GM12878 (cell line): ENCODE results near the gene SMARCC1. TPM values are rescaled to one million over a fixed set of nuclear protein-coding genes. Genes with fewer than 3 reads are reported as not detected.
A peak's percentile ranks its signal among the peaks of the same experiment; 100 is the strongest.

Source experiments
- ATAC-seq: fragments of 200-7000 bp; cut with Tn5 transposase; 3 replicates; pipeline ENCODE4 v1.9.1; 2020; ENCODE audit warnings: mild to moderate bottlenecking, moderate library complexity
- BruUV-seq: library from RNA; stranded (reverse); fragments of 400-500 nt; replicated peaks from 2 replicates; lab custom pipeline; 2021; lab: Mats Ljungman, UMichigan
- CTCF ChIA-PET: fragments of 300-600 bp; sonication (Branson Sonifier 250); formaldehyde crosslinking; extraction: SDS; loops from one replicate; lab custom pipeline; 2021; ENCODE audit warnings: inconsistent platforms; lab: Yijun Ruan, JAX
- POLR2A ChIA-PET: fragments of 350-600 bp; formaldehyde crosslinking; extraction: SDS; loops from one replicate; lab custom pipeline; 2021; ENCODE audit warnings: inconsistent platforms; lab: Charles Lee
- RAD21 ChIA-PET: fragments of 300-600 bp; sonication (Branson Sonifier 250); formaldehyde crosslinking; loops from one replicate; lab custom pipeline; 2023; ENCODE audit warnings: antibody characterized with exemption; ENCODE audit not compliant: unreplicated experiment; lab: Charles Lee
- SMC1A ChIA-PET: fragments of 300-600 bp; sonication (Branson Sonifier 250); formaldehyde crosslinking; loops from one replicate; lab custom pipeline; 2023; ENCODE audit not compliant: unreplicated experiment, uncharacterized antibody; lab: Charles Lee
- DNase-seq: peaks from one replicate; pipeline ENCODE4 v3.0.0-alpha.2; 2011; ENCODE audit warnings: low read depth, low spot score
- FAIRE-seq: peaks from 3 replicates; lab custom pipeline; 2011; peaks lifted over from hg19 to GRCh38; lab: Jason Lieb, UNC
- H2AFZ ChIP-seq: 2 replicates; pipeline ENCODE4 v1.6.0; 2011; ENCODE audit warnings: low read depth, low read length, control low read depth; ENCODE audit not compliant: control insufficient read depth
- H3K27ac ChIP-seq: 2 replicates; pipeline ENCODE4 v1.5.1; 2011; ENCODE audit warnings: control low read depth; ENCODE audit not compliant: control insufficient read depth, insufficient read depth
- H3K27me3 ChIP-seq, 2 experiments: replicated peaks in 1 of 2; 2 replicates each; pipeline versions ENCODE4 v1.6.0 to v1.6.1; 2011; ENCODE audit warnings: low read length in 1 of 2; ENCODE audit not compliant: control insufficient read depth in 2 of 2, insufficient read depth in 2 of 2
- H3K36me3 ChIP-seq, 2 experiments: 2 replicates each; pipeline ENCODE4 v1.5.1; 2011; ENCODE audit warnings: low read length in 1 of 2; ENCODE audit not compliant: control insufficient read depth in 2 of 2, insufficient read depth in 2 of 2
- H3K4me1 ChIP-seq: 2 replicates; pipeline ENCODE4 v1.6.1; 2011; ENCODE audit warnings: mild to moderate bottlenecking, low read length, moderate library complexity, mixed read lengths; ENCODE audit not compliant: control insufficient read depth, insufficient read depth
- H3K4me2 ChIP-seq: 2 replicates; pipeline ENCODE4 v1.6.0; 2011; ENCODE audit warnings: control low read depth; ENCODE audit not compliant: control insufficient read depth, insufficient read depth
- H3K4me3 ChIP-seq: fragments of 200-600 bp; sonication (generic); 2 replicates; pipeline ENCODE4 v1.5.1; 2016
- H3K79me2 ChIP-seq: 2 replicates; pipeline ENCODE4 v1.6.0; 2011; ENCODE audit warnings: low read length; ENCODE audit not compliant: control insufficient read depth, insufficient read depth
- H3K9ac ChIP-seq: 2 replicates; pipeline ENCODE4 v1.8.0; 2011; ENCODE audit warnings: low read length, control low read depth, mixed read lengths; ENCODE audit not compliant: control insufficient read depth, insufficient read depth
- H3K9me3 ChIP-seq: replicated peaks from 3 replicates; pipeline ENCODE4 v1.5.1; 2011; ENCODE audit warnings: mild to moderate bottlenecking, low read length; ENCODE audit not compliant: control insufficient read depth, insufficient read depth
- H4K20me1 ChIP-seq: 2 replicates; pipeline ENCODE4 v1.6.0; 2011; ENCODE audit not compliant: control insufficient read depth, insufficient read depth
- BHLHE40 ChIP-seq, 2 experiments: fragments of 450-650 bp in 1 of 2; IDR thresholded peaks; 2 replicates each; pipeline ENCODE4 v1.6.1; 2011 to 2017; ENCODE audit warnings: low read depth in 2 of 2, borderline replicate concordance in 1 of 2, improper control_type of control experiment in 1 of 2, low read length in 1 of 2, mild to moderate bottlenecking in 1 of 2
- CHD1 ChIP-seq: IDR thresholded peaks from 2 replicates; pipeline ENCODE4 v1.6.1; 2012; ENCODE audit warnings: low read depth, low read length, improper control_type of control experiment
- IRF4 ChIP-seq: IDR thresholded peaks from 2 replicates; pipeline ENCODE4 v1.6.1; 2011; ENCODE audit warnings: low read depth, low read length
- KAT2A ChIP-seq: conservative IDR thresholded peaks from 2 replicates; pipeline ENCODE4 v1.6.1; 2011; ENCODE audit warnings: low read depth, low read length; ENCODE audit not compliant: control insufficient read depth
- LARP7 ChIP-seq: fragments of 450-650 bp; IDR thresholded peaks from 2 replicates; pipeline ENCODE4 v1.6.1; 2017; ENCODE audit warnings: mild to moderate bottlenecking
- MYB ChIP-seq: fragments of 150-350 bp; IDR thresholded peaks from 2 replicates; pipeline ENCODE4 v1.6.1; 2014; ENCODE audit warnings: mild to moderate bottlenecking, low read depth, low read length, borderline replicate concordance
- SP1 ChIP-seq: IDR thresholded peaks from one replicate; pipeline ENCODE4 v1.6.1; 2011; ENCODE audit warnings: low read depth, low read length
- STAT1 ChIP-seq: fragments of 450-650 bp; conservative IDR thresholded peaks from 2 replicates; pipeline ENCODE4 v1.6.1; 2014; ENCODE audit warnings: antibody characterized with exemption, mild to moderate bottlenecking
- SUPT20H ChIP-seq: IDR thresholded peaks from 2 replicates; pipeline ENCODE4 v1.6.1; 2011; ENCODE audit warnings: low read depth, mild to moderate bottlenecking, low read length, moderate library complexity, borderline replicate concordance; ENCODE audit not compliant: control insufficient read depth
- SUZ12 ChIP-seq: fragments of 200-600 bp; sonication (generic); IDR thresholded peaks from one replicate; pipeline ENCODE4 v1.6.1; 2018; ENCODE audit warnings: antibody characterized with exemption, mild to moderate bottlenecking; ENCODE audit not compliant: unreplicated experiment
- TAF1 ChIP-seq: IDR thresholded peaks from 2 replicates; pipeline ENCODE4 v1.6.1; 2011; ENCODE audit warnings: mild to moderate bottlenecking, low read depth, low read length, borderline replicate concordance
- ZBED1 ChIP-seq: IDR thresholded peaks from 2 replicates; pipeline ENCODE4 v1.6.1; 2016; ENCODE audit warnings: borderline replicate concordance
- WGBS: methylation state at CpG from one replicate; pipeline ENCODE4 v1.1.6; 2016; ENCODE audit warnings: low lambda C conversion rate; ENCODE audit not compliant: insufficient replicate concordance, insufficient coverage; ENCODE audit errors: missing lambda C conversion rate; 5-methylcytosine and 5-hydroxymethylcytosine counted together
- in situ Hi-C: fragments of 300-500 bp; cut with MboI; formaldehyde crosslinking; loops from 9 replicates; pipeline ENCODE4 v1.14.3; 2018; ENCODE audit warnings: mixed read lengths
- intact Hi-C: fragments of 100-400 bp; cut with micrococcal nuclease; formaldehyde crosslinking; loops from one replicate; pipeline ENCODE4 v1.14.2; 2022; ENCODE audit not compliant: unreplicated experiment
- polyA plus RNA-seq, 11 experiments: library from polyadenylated mRNA; depleted of rRNA in 4 of 11; unstranded in 6 of 11; stranded (reverse) in 5 of 11; fragments of >200 nt; fragmentation: Nextera tagmentation in 4 of 11; fragmentation: Illumina TruSeq in 1 of 11; extraction: Ambion mirVana in 4 of 11; extraction: Trizol in 1 of 11; gene quantifications; 1 replicate in 1 of 11; 2 replicates in 10 of 11; pipeline versions ENCODE4 v1.2.1 to v1.2.3, GENCODE V29; 2011 to 2016; ENCODE audit warnings: inconsistent platforms in 2 of 11, missing spikeins in 2 of 11, low read depth in 1 of 11
- total RNA-seq, 4 experiments: library from RNA; depleted of rRNA in 3 of 4; stranded (reverse); fragments of >200 nt in 3 of 4; fragmentation: Illumina TruSeq in 1 of 4; extraction: Trizol in 1 of 4; gene quantifications; 2 replicates each; pipeline versions ENCODE4 v1.2.1 to v1.2.3, GENCODE V29; 2013 to 2021
- TF ChIP-seq, protein P1 (sequence below), 3 experiments: IDR thresholded peaks in 2 of 3; conservative IDR thresholded peaks in 1 of 3; 2 replicates each; pipeline ENCODE4 v1.5.1; 2011; ENCODE audit warnings: low read depth in 3 of 3, low read length in 3 of 3, mild to moderate bottlenecking in 3 of 3, control low read depth in 2 of 3, moderate library complexity in 2 of 3, inconsistent platforms in 1 of 3, mixed read lengths in 1 of 3; ENCODE audit not compliant: control insufficient read depth in 2 of 3, insufficient read depth in 1 of 3; ENCODE audit errors: extremely low read depth in 1 of 3
- TF ChIP-seq, protein P2 (sequence below): fragments of 450-650 bp; IDR thresholded peaks from 2 replicates; pipeline ENCODE4 v1.6.1; 2016; ENCODE audit warnings: mild to moderate bottlenecking
- TF ChIP-seq, protein P3 (sequence below): IDR thresholded peaks from 2 replicates; pipeline ENCODE4 v1.6.1; 2011; ENCODE audit warnings: borderline replicate concordance, low read depth, mild to moderate bottlenecking, moderate library complexity, low read length; ENCODE audit not compliant: insufficient read depth, poor library complexity, severe bottlenecking

Gene SMARCC1
- total and polyA plus RNA-seq, 10 of the 15 experiments (the other 5 are each of a cell fraction or from before 2014, with no cell fraction given), result 26.6 to 147 (median 57.1) TPM

DNA sequence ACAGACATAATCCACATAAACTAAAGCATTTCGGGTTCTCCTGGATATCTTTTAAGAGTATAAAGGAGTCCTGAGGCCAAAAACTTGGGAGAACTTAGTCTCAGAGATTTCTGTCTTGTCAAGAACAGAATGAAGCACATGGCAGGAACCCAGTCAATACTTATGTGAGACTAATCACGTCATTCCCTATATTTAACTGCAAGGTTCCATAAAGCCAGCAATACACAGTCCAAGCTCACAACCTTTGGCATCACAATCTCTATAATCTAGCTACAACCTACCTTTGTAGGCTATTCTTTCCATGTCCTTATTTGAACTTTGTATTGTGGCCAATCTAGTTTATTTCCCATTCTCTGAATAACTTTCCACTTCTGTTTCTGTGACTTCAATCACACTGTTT, 134.1 kb downstream of the SMARCC1 start (continued):
- TF ChIP-seq SP1 (no peak), MYB (no peak)

DNA sequence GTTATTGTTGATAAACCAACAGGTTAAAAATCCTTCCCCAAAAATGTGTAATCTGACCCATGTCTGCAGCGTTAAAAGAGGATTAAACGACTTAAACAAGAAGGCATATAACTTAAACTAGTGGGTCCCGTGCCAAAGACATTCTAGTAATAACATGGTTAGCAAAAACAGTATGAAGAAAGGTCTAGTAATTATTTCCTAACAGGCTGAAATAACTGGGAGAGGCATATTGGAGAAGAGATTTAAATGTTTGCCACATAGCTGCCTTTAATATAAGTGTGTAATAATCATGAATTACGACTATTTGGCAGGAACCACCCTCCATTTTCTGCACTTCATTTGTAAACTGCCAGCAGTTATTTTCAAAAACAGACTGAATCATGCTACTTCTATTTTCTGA, 135.3 kb downstream of the SMARCC1 start:
- TSS peak; percentile 6 for BruUV-seq
- H3K4me2 ChIP-seq, result no peak overlapping the region
- SMC1A ChIA-PET, result no interaction called here
- ATAC-seq (no peak), DNase-seq (no peak), FAIRE-seq (no peak)
- H3K9me3 ChIP-seq, result no peaks in the 10 kb centered on the region
- in situ Hi-C loops (no loop called here), intact Hi-C loops (no loop called here)
- H2AFZ ChIP-seq, result no peak overlapping the region
- H3K27ac ChIP-seq, result no peak overlapping the region
- no peaks in the 10 kb centered on the region for H3K27me3 ChIP-seq
- H3K4me1 ChIP-seq, result no peaks in the 10 kb centered on the region
- POLR2A ChIA-PET, result no interaction called here
- no peaks in the 10 kb centered on the region; the same call in 1 of the 2 replicates for H4K20me1 ChIP-seq
- CTCF ChIA-PET, result no interaction called here
- 71% methylated on average over 4 of the region's 4 CpGs for WGBS
- TF ChIP-seq BHLHE40 (IDR thresholded peaks at IDR 0.05; ENCODE audit: borderline replicate concordance in 1 of 2, low read depth in 2 of 2, low read length in 1 of 2), result no peak
- no peak for TF ChIP-seq KAT2A
- TF ChIP-seq SP1, result no peak
- TF ChIP-seq SUZ12, result no peak
- TF ChIP-seq TAF1, result no peak
- TF ChIP-seq, protein P1, sequence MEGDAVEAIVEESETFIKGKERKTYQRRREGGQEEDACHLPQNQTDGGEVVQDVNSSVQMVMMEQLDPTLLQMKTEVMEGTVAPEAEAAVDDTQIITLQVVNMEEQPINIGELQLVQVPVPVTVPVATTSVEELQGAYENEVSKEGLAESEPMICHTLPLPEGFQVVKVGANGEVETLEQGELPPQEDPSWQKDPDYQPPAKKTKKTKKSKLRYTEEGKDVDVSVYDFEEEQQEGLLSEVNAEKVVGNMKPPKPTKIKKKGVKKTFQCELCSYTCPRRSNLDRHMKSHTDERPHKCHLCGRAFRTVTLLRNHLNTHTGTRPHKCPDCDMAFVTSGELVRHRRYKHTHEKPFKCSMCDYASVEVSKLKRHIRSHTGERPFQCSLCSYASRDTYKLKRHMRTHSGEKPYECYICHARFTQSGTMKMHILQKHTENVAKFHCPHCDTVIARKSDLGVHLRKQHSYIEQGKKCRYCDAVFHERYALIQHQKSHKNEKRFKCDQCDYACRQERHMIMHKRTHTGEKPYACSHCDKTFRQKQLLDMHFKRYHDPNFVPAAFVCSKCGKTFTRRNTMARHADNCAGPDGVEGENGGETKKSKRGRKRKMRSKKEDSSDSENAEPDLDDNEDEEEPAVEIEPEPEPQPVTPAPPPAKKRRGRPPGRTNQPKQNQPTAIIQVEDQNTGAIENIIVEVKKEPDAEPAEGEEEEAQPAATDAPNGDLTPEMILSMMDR (IDR thresholded peaks at IDR 0.05 in 2 of 3, conservative IDR thresholded peaks at IDR 0.05 in 1 of 3; ENCODE audit: control insufficient read depth in 2 of 3, extremely low read depth in 1 of 3, insufficient read depth in 1 of 3, low read depth in 3 of 3, low read length in 3 of 3), result no peak
- no peak for TF ChIP-seq LARP7
- no peak for TF ChIP-seq SUPT20H
- no peak for TF ChIP-seq IRF4
- TF ChIP-seq CHD1, result no peak
- TF ChIP-seq, protein P2, sequence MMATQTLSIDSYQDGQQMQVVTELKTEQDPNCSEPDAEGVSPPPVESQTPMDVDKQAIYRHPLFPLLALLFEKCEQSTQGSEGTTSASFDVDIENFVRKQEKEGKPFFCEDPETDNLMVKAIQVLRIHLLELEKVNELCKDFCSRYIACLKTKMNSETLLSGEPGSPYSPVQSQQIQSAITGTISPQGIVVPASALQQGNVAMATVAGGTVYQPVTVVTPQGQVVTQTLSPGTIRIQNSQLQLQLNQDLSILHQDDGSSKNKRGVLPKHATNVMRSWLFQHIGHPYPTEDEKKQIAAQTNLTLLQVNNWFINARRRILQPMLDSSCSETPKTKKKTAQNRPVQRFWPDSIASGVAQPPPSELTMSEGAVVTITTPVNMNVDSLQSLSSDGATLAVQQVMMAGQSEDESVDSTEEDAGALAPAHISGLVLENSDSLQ, result no peak
- no peak for TF ChIP-seq STAT1
- TF ChIP-seq, protein P3, sequence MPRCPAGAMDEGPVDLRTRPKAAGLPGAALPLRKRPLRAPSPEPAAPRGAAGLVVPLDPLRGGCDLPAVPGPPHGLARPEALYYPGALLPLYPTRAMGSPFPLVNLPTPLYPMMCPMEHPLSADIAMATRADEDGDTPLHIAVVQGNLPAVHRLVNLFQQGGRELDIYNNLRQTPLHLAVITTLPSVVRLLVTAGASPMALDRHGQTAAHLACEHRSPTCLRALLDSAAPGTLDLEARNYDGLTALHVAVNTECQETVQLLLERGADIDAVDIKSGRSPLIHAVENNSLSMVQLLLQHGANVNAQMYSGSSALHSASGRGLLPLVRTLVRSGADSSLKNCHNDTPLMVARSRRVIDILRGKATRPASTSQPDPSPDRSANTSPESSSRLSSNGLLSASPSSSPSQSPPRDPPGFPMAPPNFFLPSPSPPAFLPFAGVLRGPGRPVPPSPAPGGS, result no peak
- TF ChIP-seq ZBED1, result no peak
- no peaks in the 10 kb centered on the region; the same call in 1 of the 2 replicates for H3K79me2 ChIP-seq
- H3K36me3 ChIP-seq, result peaks cover 5 to 34% of the 10 kb centered on the region in 2 experiments; a peak in 3 of 4 replicates
- no peak overlapping the region for H3K9ac ChIP-seq
- H3K4me3 ChIP-seq, result no peak overlapping the region
- RAD21 ChIA-PET, result no interaction called here
